ENCODE data around the gene CAV2.

GRCh38 chr7:116521046-116521664 is 21.6 kb downstream of the CAV2 start:
- TF ChIP-seq CTCF (IDR thresholded peaks at IDR 0.05) (no peak), ZFX (IDR thresholded peaks at IDR 0.05; ENCODE audit: borderline replicate concordance) (no peak)
